Thoracic aorta (tissue), 2 donors: Measurements from ENCODE around the gene CDS2. TPM values are rescaled to one million over a fixed set of nuclear protein-coding genes. Genes with fewer than 3 reads are reported as not detected.
A peak's percentile ranks its signal among the peaks of the same experiment; 100 is the strongest.

Experiments used
- ATAC-seq: fragments of 150-250 bp; one replicate; pipeline ENCODE4 v1.8.0; 2017; ENCODE audit warnings: low read depth; ENCODE audit not compliant: insufficient number of reproducible peaks, low FRiP score
- DNase-seq: peaks from one replicate; pipeline ENCODE4 v3.0.0-alpha.2; 2020; ENCODE audit warnings: low spot score
- H3K27ac ChIP-seq, 2 donors: fragments of 200-600 bp; sonication (generic); 1 replicate in 1 of 2; 2 replicates in 1 of 2; pipeline ENCODE4 v1.5.1; 2016; ENCODE audit warnings: mild to moderate bottlenecking in 2 of 2, moderate library complexity in 2 of 2
- H3K27me3 ChIP-seq: fragments of 200-600 bp; sonication (generic); replicated peaks from 2 replicates; pipeline ENCODE4 v1.6.0; 2016; ENCODE audit warnings: mild to moderate bottlenecking; ENCODE audit not compliant: insufficient read depth
- H3K36me3 ChIP-seq: fragments of 200-600 bp; sonication (generic); one replicate; pipeline ENCODE4 v1.5.1; 2016
- H3K4me1 ChIP-seq, 2 donors: fragments of 200-600 bp; sonication (generic); 1 replicate in 1 of 2; 2 replicates in 1 of 2; pipeline versions ENCODE4 v1.5.1 to v1.6.0; 2016; ENCODE audit warnings: low read depth in 2 of 2, mild to moderate bottlenecking in 1 of 2; ENCODE audit not compliant: control insufficient read depth in 1 of 2
- H3K4me3 ChIP-seq: fragments of 200-600 bp; sonication (generic); 2 replicates; pipeline ENCODE4 v1.5.1; 2016; ENCODE audit warnings: mild to moderate bottlenecking
- H3K9me3 ChIP-seq: fragments of 200-600 bp; sonication (generic); 2 replicates; pipeline ENCODE4 v1.5.1; 2016
- total RNA-seq, 2 donors: library from RNA; depleted of rRNA; stranded (reverse); fragments of >200 nt; gene quantifications; one replicate each; pipeline versions ENCODE4 v1.1.0 to v1.2.3, GENCODE V29; 2016
- TF ChIP-seq, protein P1 (sequence below): fragments of 200-600 bp; sonication (generic); IDR thresholded peaks from one replicate; pipeline ENCODE4 v1.5.1; 2019; ENCODE audit warnings: antibody characterized with exemption

Gene CDS2
- total RNA-seq, 2 donors from 2014 or later, result 63.6 to 85.6 TPM

DNA sequence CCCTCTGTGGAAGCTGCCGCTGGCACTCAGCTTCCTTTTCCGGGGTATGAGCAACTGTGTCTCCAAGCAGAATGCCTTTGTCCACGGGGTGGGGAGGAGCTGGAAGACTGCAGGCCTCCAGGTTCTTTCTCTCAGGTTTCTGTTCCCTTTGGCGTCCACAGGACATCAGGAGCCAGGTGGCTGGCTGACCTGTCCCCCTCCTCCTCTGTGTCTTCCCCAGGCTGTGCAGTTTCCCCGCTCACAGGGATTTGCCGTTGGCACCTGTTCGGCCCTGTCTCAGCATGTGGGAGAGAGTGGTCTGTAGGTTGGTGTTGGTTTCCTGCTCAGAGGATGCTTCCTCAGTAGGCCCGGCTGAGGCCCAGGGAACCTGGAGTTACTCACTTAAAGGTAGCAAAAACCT, 43.5 kb downstream of the CDS2 start:
- Histone ChIP-seq H3K27ac (peak overlapping the region in 1 of 2 donors; percentile 38), H3K4me1 (peaks cover 37 to 77% of the 10 kb centered on the region in 2 donors), H3K4me3 (no peak overlapping the region), H3K36me3 (peaks cover 6% of the 10 kb centered on the region), H3K9me3 (no peaks in the 10 kb centered on the region), H3K27me3 (no peaks in the 10 kb centered on the region)
- TF ChIP-seq, protein P1, sequence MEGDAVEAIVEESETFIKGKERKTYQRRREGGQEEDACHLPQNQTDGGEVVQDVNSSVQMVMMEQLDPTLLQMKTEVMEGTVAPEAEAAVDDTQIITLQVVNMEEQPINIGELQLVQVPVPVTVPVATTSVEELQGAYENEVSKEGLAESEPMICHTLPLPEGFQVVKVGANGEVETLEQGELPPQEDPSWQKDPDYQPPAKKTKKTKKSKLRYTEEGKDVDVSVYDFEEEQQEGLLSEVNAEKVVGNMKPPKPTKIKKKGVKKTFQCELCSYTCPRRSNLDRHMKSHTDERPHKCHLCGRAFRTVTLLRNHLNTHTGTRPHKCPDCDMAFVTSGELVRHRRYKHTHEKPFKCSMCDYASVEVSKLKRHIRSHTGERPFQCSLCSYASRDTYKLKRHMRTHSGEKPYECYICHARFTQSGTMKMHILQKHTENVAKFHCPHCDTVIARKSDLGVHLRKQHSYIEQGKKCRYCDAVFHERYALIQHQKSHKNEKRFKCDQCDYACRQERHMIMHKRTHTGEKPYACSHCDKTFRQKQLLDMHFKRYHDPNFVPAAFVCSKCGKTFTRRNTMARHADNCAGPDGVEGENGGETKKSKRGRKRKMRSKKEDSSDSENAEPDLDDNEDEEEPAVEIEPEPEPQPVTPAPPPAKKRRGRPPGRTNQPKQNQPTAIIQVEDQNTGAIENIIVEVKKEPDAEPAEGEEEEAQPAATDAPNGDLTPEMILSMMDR, result no peak
- no peak for ATAC-seq
- no peak for DNase-seq

DNA sequence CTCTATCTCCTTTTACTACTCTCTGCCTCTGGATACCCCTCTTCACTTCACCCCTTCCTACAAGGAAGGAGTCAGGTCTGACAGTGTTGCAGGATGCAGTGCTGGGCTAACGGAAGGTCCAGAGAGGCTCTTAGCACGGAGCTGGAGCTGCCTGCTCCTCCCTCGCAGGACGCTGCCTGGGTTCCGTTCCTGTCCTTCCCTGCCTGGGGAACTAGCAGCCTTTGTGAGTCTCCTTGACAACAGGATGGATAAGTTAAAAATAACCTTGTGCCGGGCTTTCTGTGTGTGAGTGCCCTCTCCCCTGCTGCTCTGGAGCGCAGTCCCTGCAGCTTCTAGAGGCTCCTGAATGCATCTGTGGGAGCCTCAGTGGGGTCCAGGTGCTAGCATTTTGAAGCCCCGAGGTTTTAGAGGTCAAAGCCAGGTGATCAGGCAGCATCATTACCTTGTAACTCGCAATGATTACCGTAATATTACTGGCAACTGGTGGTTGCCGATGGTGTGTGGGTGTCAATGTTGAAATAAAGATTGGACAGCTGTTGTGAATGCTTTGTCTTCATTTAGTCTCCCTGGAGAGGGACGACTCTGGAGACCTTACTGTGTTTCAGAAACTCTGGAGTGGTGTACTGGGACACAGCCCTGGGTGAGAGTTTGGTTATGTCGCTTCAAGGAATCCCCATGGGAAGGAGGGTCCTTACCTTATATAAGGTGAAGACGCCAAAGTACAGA, 44.4 kb downstream of the CDS2 start:
- Histone ChIP-seq H3K27me3 (no peaks in the 10 kb centered on the region), H3K4me1 (peaks cover 37 to 75% of the 10 kb centered on the region in 2 donors), H3K9me3 (no peaks in the 10 kb centered on the region), H3K4me3 (peak overlapping the region; percentile 31), H3K27ac (peak overlapping the region; percentile 3 to 38), H3K36me3 (peaks cover 6% of the 10 kb centered on the region)
- no peak for DNase-seq
- peak; percentile 9 for ATAC-seq
- TF ChIP-seq, protein P1, result no peak

DNA sequence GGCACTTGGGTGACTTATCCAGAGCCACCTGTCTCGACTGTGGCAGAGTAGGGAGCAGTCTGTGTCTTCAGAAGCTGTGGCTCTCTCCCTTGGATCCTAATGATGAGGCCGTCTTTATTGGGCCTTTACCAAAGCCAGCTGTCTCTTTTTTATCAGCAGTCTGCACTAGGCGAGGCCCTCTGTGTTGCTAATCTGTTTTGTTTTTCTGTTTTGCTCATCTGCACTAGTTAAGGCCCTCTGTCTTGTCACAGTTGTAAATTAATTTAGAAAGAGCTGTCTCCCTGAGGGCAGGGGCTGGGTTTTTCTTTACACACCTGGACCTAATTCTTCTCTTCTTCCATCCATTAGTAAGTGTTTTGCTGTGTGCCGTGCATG, 45.0 kb downstream of the CDS2 start:
- peak overlapping the region; percentile 3 to 38 for H3K27ac ChIP-seq

DNA sequence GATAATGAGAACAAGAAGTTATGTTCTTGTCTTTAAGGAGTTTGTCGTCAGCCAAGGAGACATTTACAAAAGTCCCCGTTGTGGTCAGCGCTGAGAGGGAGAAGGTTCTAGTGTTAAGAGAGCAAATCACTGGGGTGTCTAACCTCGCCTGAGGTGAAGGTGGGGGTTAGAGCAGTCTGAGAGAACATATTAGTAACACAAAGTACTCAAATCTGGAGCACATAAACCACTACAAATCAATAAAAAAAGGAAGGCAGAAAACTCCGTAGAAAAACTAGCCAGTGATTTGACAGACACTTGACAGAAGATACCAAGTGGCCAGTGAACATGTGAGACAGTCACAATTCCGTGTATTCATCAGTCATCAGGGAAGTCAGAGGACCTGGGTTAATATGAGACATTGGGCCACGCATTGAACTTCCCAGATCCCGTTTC, 45.4 kb downstream of the CDS2 start:
- Histone ChIP-seq H3K27ac (no peak overlapping the region), H3K27me3 (no peaks in the 10 kb centered on the region), H3K4me3 (no peak overlapping the region), H3K4me1 (peaks cover 38 to 76% of the 10 kb centered on the region in 2 donors), H3K36me3 (peaks cover 6% of the 10 kb centered on the region), H3K9me3 (no peaks in the 10 kb centered on the region)
- ATAC-seq, result no peak
- no peak for DNase-seq
- TF ChIP-seq, protein P1, result no peak

More for the DNA sequence above, 45.0 kb downstream of the CDS2 start:
- H3K36me3 ChIP-seq, result peaks cover 6% of the 10 kb centered on the region
- no peaks in the 10 kb centered on the region for H3K9me3 ChIP-seq
- no peaks in the 10 kb centered on the region for H3K27me3 ChIP-seq
- H3K4me1 ChIP-seq, result peaks cover 37 to 76% of the 10 kb centered on the region in 2 donors
- DNase-seq (no peak), ATAC-seq (no peak)
- TF ChIP-seq, protein P1, result no peak
- no peak overlapping the region for H3K4me3 ChIP-seq

DNA sequence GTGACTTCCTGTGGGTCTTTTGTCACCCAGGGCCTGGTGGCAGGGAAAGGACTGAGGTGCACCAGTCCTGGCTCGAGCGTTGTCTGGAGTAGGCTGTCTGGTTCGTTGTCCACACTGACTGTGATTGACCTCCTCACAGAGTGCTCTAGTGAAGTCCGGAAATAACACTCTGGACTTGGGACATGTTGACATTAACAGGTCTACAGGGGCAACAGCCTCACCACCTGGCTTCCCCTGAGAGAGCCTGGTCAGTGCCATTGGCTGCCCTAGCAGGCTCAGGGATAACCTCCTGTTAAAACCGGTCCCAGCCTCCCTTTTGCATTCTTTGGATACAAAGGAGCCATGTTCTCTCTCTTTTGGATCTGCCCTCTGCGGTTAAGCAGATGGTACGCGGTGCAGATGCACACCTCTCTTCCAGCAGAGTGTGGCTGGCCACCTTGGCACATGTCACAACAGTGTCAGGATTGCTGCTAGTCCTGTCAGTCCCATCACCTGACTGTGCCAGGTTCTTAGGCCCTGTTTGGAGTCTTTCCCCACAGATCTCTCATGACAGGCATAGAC, 46.2 kb downstream of the CDS2 start:
- ATAC-seq, result no peak
- Histone ChIP-seq H3K36me3 (peaks cover 6% of the 10 kb centered on the region), H3K4me1 (peaks cover 46 to 76% of the 10 kb centered on the region in 2 donors), H3K9me3 (no peaks in the 10 kb centered on the region), H3K27ac (no peak overlapping the region), H3K27me3 (no peaks in the 10 kb centered on the region), H3K4me3 (no peak overlapping the region)
- no peak for DNase-seq
- TF ChIP-seq, protein P1, result no peak
